ENCODE measurements around the gene PRPS1. TPM values are rescaled to one million over a fixed set of nuclear protein-coding genes. Genes with fewer than 3 reads are reported as not detected.

PRPS1 gene
- total RNA-seq, 3 donors from 2014 or later (not counting 1 experiment from before 2014, with no cell fraction given), result 43.7 to 51.5 (median 49.3) TPM

- Histone ChIP-seq H3K27me3 (ENCODE audit: control insufficient read depth, insufficient read depth, low read length) (no peaks in the 10 kb centered on the region), H3K9me3 (ENCODE audit: control insufficient read depth, insufficient read depth, low read length) (no peaks in the 10 kb centered on the region), H3K27ac (ENCODE audit: low read length) (no peak overlapping the region), H3K4me3 (ENCODE audit: low read length) (no peak overlapping the region), H3K4me1 (ENCODE audit: control insufficient read depth, insufficient read depth, low read length) (peaks cover 4% of the 10 kb centered on the region), H3K36me3 (ENCODE audit: control insufficient read depth, insufficient read depth, low read length) (peaks cover 7% of the 10 kb centered on the region)
- no peak overlapping the region for H3K4me3 Mint-ChIP-seq
- TF ChIP-seq, protein P1, sequence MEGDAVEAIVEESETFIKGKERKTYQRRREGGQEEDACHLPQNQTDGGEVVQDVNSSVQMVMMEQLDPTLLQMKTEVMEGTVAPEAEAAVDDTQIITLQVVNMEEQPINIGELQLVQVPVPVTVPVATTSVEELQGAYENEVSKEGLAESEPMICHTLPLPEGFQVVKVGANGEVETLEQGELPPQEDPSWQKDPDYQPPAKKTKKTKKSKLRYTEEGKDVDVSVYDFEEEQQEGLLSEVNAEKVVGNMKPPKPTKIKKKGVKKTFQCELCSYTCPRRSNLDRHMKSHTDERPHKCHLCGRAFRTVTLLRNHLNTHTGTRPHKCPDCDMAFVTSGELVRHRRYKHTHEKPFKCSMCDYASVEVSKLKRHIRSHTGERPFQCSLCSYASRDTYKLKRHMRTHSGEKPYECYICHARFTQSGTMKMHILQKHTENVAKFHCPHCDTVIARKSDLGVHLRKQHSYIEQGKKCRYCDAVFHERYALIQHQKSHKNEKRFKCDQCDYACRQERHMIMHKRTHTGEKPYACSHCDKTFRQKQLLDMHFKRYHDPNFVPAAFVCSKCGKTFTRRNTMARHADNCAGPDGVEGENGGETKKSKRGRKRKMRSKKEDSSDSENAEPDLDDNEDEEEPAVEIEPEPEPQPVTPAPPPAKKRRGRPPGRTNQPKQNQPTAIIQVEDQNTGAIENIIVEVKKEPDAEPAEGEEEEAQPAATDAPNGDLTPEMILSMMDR (IDR thresholded peaks at IDR 0.05), result no peak
- 30% methylated on average over 2 of the region's 2 CpGs for WGBS (ENCODE audit: insufficient coverage)
- no peaks in the 10 kb centered on the region for H3K27me3 Mint-ChIP-seq (ENCODE audit: low read depth in 2 of 2)
- DNase-seq, result no peak
- peak in 1 of 3 donors; percentile 7 for ATAC-seq
- no peaks in the 10 kb centered on the region for H3K9me3 Mint-ChIP-seq
- H3K4me1 Mint-ChIP-seq, result peaks cover 0 to 5% of the 10 kb centered on the region in 2 donors
- intact Hi-C loops (cut with micrococcal nuclease), result loop anchor here (1.0 kb wide), 1 partner anchor 123 kb away; the partner anchor contains the start of gene NCBP2L
- no peak overlapping the region for H3K27ac Mint-ChIP-seq
- H3K36me3 Mint-ChIP-seq, result no peaks in the 10 kb centered on the region
These were observed 26.2 kb downstream of the PRPS1 start for GRCh38 chrX:107654566-107654871.

DNA sequence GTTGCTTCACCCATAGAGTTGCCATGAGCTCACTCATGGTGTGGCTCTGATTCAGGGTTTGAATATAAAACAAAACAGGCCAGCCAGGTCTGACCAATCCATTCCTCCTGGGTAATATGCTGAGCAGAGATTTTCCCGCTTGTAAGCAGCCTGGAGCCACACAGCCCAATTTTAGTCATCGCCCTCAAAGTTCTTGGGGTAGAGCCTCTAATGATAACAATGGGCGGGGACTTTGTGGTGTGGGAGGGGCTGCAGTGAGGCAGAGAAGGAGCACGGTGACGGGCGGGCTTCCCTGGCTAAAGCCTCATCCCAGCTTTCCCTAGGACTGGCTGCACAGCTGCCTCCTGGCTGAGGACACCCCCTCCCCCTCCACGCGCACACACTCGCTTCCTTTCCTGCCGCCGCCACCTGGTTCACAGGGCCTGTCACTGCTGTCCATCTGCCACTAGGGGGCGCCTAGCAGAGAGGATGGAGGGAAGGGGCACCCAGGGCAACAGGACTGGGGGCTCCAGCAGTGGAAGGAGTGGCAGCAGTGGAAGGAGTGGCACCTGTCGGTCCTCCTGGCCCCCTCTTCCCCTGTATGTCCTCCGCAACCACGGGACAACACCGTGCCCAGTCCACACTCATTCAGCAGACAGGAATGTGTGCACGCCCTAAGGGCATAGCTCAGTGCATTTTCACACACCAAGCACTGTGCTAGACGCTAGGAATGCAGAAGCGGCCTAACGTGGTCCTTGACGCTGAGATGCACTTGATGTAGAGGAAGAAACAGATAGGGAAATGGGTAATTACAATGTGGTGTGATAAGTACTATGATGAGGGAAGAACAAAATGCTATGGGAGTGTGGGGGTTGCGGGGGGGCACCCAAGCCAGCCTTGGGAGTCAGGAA is 26.8 kb downstream of the PRPS1 start:
- WGBS (ENCODE audit: insufficient coverage), result 38% methylated on average over 17 of the region's 22 CpGs
- Mint-ChIP-seq H3K27ac (no peak overlapping the region), H3K4me3 (no peak overlapping the region), H3K36me3 (no peaks in the 10 kb centered on the region), H3K4me1 (peaks cover 0 to 5% of the 10 kb centered on the region in 2 donors), H3K9me3 (no peaks in the 10 kb centered on the region), H3K27me3 (ENCODE audit: low read depth in 2 of 2) (no peaks in the 10 kb centered on the region)
- peak; percentile 87 to 91 (median 89) for ATAC-seq
- peaks cover 4% of the 10 kb centered on the region for H3K4me1 ChIP-seq (ENCODE audit: control insufficient read depth, insufficient read depth, low read length)
- no peak overlapping the region for H3K4me3 ChIP-seq (ENCODE audit: low read length)
- H3K9me3 ChIP-seq (ENCODE audit: control insufficient read depth, insufficient read depth, low read length), result no peaks in the 10 kb centered on the region
- TF ChIP-seq, protein P1 (IDR thresholded peaks at IDR 0.05), result peak; percentile 64
- no peak overlapping the region for H3K27ac ChIP-seq (ENCODE audit: low read length)
- peak; percentile 52 to 82 for DNase-seq
- no peaks in the 10 kb centered on the region for H3K27me3 ChIP-seq (ENCODE audit: control insufficient read depth, insufficient read depth, low read length)
- intact Hi-C loops (cut with micrococcal nuclease), result loop anchor here (1.0 to 5.0 kb wide), 4 partner anchors 62 to 628 kb away; partner anchors contain the start of gene NCBP2L
- peaks cover 1% of the 10 kb centered on the region for H3K36me3 ChIP-seq (ENCODE audit: control insufficient read depth, insufficient read depth, low read length)

DNA sequence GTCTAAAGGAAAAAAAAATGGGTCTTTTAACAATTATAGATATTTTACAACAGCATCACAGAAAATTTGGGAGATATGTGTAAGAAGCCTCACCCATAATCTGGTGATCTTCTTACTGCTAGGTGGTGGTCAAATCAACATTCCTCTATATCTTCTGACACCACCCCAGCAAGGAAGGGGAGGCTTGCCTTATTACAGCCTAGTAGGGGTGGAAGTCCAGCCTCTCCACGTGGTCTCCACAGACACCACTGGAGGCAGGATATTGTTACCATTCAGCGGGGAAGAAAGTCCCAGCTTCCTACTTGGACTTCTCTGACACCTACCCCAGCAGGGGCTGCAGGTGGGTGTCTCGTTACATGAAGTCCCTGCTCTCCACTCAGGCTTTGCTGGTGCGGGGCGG is 28.7 kb downstream of the PRPS1 start:
- WGBS (ENCODE audit: insufficient coverage), result 83% methylated on average over 5 of the region's 5 CpGs
- DNase-seq, result no peak
- no peaks in the 10 kb centered on the region for H3K9me3 ChIP-seq (ENCODE audit: control insufficient read depth, insufficient read depth, low read length)
- H3K27me3 Mint-ChIP-seq (ENCODE audit: low read depth in 2 of 2), result peaks cover 0 to 2% of the 10 kb centered on the region in 2 donors
- H3K4me3 Mint-ChIP-seq, result no peak overlapping the region
- H3K9me3 Mint-ChIP-seq, result no peaks in the 10 kb centered on the region
- no peaks in the 10 kb centered on the region for H3K27me3 ChIP-seq (ENCODE audit: control insufficient read depth, insufficient read depth, low read length)
- H3K4me1 Mint-ChIP-seq, result peaks cover 0 to 5% of the 10 kb centered on the region in 2 donors
- H3K4me3 ChIP-seq (ENCODE audit: low read length), result no peak overlapping the region
- ATAC-seq, result no peak
- H3K27ac ChIP-seq (ENCODE audit: low read length), result no peak overlapping the region
- no peaks in the 10 kb centered on the region for H3K36me3 Mint-ChIP-seq
- TF ChIP-seq, protein P1 (IDR thresholded peaks at IDR 0.05), result no peak
- H3K4me1 ChIP-seq (ENCODE audit: control insufficient read depth, insufficient read depth, low read length), result peaks cover 4% of the 10 kb centered on the region
- intact Hi-C loops (cut with micrococcal nuclease), result loop anchor here (5.0 kb wide), 3 partner anchors 60 to 630 kb away; no protein-coding TSS in a partner anchor
- H3K27ac Mint-ChIP-seq, result no peak overlapping the region
- H3K36me3 ChIP-seq (ENCODE audit: control insufficient read depth, insufficient read depth, low read length), result no peaks in the 10 kb centered on the region
